Skeletal muscle satellite cell (primary cell): ENCODE data around the gene ADGRD2. TPM values are rescaled to one million over a fixed set of nuclear protein-coding genes. Genes with fewer than 3 reads are reported as not detected.

Experiments used
- H3K27me3 ChIP-seq: 2 replicates; pipeline ENCODE4 v1.7.0; 2013; ENCODE audit warnings: low read length; ENCODE audit not compliant: control insufficient read depth, insufficient read depth
- H3K36me3 ChIP-seq: 2 replicates; pipeline ENCODE4 v1.7.0; 2013; ENCODE audit warnings: mild to moderate bottlenecking, control low read depth, low read length; ENCODE audit not compliant: insufficient read depth
- H3K4me1 ChIP-seq: 2 replicates; pipeline ENCODE4 v1.7.0; 2013; ENCODE audit warnings: low read length; ENCODE audit not compliant: control insufficient read depth, insufficient read depth
- H3K4me2 ChIP-seq: 2 replicates; pipeline ENCODE4 v1.7.0; 2013; ENCODE audit warnings: mild to moderate bottlenecking, low read length
- H3K4me3 ChIP-seq: 2 replicates; pipeline ENCODE4 v1.7.0; 2013; ENCODE audit warnings: low read length
- H3K9ac ChIP-seq: 2 replicates; pipeline ENCODE4 v1.7.0; 2013; ENCODE audit warnings: mild to moderate bottlenecking, low read depth, low read length, moderate library complexity
- H3K9me3 ChIP-seq: replicated peaks from 2 replicates; pipeline ENCODE4 v1.7.0; 2013; ENCODE audit warnings: mild to moderate bottlenecking, control low read depth, low read length
- total RNA-seq: library from RNA; depleted of rRNA; stranded (reverse); fragments of >200 nt; gene quantifications from 2 replicates; pipeline ENCODE4 v1.2.3, GENCODE V29; 2012; rRNA removed

The ADGRD2 gene, protein sequence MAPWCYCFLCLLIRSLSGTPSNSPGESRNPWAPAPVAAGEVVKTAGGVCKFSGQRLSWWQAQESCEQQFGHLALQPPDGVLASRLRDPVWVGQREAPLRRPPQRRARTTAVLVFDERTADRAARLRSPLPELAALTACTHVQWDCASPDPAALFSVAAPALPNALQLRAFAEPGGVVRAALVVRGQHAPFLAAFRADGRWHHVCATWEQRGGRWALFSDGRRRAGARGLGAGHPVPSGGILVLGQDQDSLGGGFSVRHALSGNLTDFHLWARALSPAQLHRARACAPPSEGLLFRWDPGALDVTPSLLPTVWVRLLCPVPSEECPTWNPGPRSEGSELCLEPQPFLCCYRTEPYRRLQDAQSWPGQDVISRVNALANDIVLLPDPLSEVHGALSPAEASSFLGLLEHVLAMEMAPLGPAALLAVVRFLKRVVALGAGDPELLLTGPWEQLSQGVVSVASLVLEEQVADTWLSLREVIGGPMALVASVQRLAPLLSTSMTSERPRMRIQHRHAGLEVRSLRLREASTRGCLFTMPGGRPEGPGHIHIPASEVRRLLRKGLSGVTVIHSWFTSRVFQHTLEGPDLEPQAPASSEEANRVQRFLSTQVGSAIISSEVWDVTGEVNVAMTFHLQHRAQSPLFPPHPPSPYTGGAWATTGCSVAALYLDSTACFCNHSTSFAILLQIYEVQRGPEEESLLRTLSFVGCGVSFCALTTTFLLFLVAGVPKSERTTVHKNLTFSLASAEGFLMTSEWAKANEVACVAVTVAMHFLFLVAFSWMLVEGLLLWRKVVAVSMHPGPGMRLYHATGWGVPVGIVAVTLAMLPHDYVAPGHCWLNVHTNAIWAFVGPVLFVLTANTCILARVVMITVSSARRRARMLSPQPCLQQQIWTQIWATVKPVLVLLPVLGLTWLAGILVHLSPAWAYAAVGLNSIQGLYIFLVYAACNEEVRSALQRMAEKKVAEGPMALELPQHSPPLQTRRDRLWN
- total RNA-seq: not detected in 2 replicates

DNA sequence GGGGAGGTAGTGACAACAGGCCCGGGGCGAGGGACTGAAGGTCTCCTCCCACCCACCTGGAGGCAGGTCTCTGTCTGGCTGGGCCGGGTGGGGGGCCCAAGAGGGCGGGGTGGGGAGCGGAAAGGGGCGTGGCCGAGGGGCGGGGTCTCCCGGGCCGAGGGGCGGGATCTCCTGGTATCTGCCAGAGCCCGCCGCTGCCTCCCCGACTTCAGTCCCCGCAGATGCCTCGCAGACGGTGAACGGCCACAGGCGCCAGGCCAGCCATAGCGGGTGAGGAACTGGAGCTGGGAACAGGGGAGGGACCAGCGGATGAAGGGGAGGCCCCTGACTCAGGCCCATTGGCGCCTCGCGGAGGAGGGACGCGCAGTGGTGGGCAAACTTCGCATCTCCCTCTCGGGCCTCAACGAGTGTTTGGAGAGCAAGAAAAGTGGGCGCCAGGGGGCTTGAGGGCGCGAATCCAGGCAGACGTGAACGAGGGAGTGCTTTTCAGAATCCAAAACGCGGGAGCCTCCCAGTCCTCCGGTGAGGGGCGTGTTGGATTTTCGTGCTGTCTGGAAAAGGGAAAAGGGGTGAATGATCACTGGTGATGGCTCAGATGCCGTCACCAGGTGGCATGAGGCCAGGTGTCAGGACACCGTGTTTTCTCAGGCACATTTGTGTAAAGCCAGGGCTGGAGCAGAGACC lies at the start of gene ADGRD2:
Gene ADGRD2, plus strand, starts transcription at position 211 of the 684 bp plus-strand sequence. CDS start 1,216 bp downstream, outside the sequence.
- H3K9me3 ChIP-seq: no peaks in the 10 kb centered on the region
- peak within 1 kb of the TSS; percentile 50 for H3K4me3 ChIP-seq
- peaks cover 49% of the 10 kb centered on the region for H3K27me3 ChIP-seq
- H3K9ac ChIP-seq: no peak within 1 kb of the TSS
- no peaks in the 10 kb centered on the region for H3K36me3 ChIP-seq
- H3K4me1 ChIP-seq: peaks cover 6% of the 10 kb centered on the region
- peak within 1 kb of the TSS; percentile 59 for H3K4me2 ChIP-seq

DNA sequence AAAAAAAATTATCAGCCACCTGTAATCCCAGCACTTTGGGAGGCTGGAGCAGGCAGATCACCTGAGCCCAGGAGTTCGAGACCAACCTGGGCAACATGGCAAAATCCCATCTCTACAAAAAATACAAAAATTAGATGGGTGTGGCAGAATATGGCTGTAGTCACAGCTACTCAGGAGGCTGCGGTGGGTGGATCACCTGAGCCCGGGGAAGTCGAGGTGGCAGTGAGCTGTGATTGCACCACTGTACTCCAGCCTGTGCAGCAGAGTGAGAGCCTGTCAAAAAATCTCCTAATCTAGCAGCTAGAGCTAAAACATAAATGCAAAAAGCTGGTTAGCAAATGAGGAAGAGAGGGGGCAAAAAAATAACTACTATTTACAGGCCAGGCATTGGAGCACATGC lies 47.0 kb upstream of the ADGRD2 start:
- H3K36me3 ChIP-seq: peaks cover 61% of the 10 kb centered on the region
- H3K9me3 ChIP-seq: no peaks in the 10 kb centered on the region
- H3K9ac ChIP-seq: no peak overlapping the region
- no peaks in the 10 kb centered on the region for H3K27me3 ChIP-seq
- H3K4me1 ChIP-seq: peaks cover 34% of the 10 kb centered on the region
- H3K4me2 ChIP-seq: no peak overlapping the region
- H3K4me3 ChIP-seq: no peak overlapping the region

DNA sequence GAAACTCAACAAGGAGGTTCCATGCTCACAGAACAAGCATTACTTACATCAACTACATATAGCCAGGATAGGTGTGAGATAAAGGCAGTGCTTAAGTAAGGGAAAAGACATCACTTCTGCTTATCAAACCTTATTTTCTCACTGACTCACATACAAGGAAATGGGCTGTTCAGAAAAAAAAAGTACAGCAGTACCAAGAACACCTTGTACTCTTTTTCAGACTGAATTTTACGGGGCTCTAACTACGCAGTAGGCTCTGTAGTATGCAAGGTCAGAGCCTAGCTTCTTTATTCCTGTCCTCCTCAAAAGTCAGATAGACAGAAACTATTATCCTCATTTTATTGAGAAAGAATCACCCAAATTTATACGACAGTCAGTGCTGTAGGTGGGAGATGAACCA lies 40.8 kb upstream of the ADGRD2 start:
- Histone ChIP-seq H3K4me2 (peak overlapping the region; percentile 61), H3K36me3 (peaks cover 79% of the 10 kb centered on the region), H3K9me3 (no peaks in the 10 kb centered on the region), H3K9ac (peak overlapping the region; percentile 54), H3K27me3 (no peaks in the 10 kb centered on the region), H3K4me1 (peaks cover 59% of the 10 kb centered on the region), H3K4me3 (peak overlapping the region; percentile 12)

DNA sequence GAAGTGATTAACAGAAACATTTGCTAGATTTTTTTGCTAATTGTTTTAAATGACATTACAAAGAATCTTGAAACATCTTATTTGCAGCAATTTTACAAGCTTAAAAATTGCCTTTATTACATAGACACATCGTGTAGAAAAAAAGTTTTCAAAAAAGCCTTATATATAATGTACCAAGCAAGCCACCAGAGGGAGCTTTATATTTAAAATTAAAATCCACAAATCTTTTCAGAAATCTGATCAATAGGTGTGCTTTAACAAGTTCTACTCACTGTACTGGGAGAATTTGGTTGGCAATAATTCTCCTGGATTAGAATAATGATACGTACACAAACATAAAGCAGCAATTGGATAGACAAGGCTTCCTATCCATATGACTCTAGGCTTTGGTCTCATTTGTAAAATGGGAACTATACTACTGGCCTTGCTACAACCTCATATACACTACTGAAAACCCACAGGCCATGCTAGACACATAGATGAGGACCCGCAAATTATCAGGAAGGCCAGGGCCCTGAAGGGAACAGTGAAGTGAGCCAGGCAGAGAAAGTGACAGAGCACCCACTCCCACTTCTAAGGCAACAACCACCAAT lies 39.8 kb upstream of the ADGRD2 start:
- no peaks in the 10 kb centered on the region for H3K27me3 ChIP-seq
- peak overlapping the region; percentile 61 for H3K4me2 ChIP-seq
- H3K4me3 ChIP-seq: peak overlapping the region; percentile 20
- H3K9ac ChIP-seq: peak overlapping the region; percentile 79
- peaks cover 61% of the 10 kb centered on the region for H3K4me1 ChIP-seq
- H3K9me3 ChIP-seq: no peaks in the 10 kb centered on the region
- H3K36me3 ChIP-seq: peaks cover 72% of the 10 kb centered on the region

DNA sequence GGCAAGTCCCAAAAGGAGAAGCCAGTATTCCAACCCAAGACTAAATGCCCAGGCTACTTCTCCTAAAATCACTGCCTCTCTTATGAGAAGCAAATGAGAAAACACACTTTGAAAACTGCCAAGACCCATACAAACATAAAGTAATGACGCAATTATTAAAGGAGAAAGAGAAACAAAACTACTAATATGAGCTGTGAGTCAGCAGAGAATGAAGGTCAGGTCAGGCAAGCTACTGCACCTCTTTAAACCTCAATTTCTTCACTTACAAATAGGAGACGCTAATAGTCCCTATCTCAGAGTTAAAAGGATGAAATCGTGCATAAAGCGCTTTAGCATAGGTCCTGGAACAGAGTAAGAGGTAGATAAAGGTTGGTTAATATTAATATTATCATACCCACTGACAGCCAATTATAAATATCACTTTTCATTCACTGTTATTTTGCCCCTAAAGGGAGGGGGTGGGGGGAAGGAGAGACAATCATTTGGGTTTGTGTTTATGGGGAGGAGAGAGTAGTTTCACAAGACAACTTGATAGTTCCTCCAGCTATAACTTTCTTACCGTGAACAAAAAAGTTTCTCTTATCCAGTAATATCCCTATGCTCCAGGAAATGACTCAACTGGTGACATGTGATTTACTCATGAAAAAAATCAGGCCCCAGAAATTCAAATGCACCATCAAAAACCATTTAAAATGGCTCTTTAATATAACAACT lies 38.6 kb upstream of the ADGRD2 start:
- H3K4me1 ChIP-seq: peaks cover 61% of the 10 kb centered on the region
- H3K4me3 ChIP-seq: peak overlapping the region; percentile 63
- H3K4me2 ChIP-seq: peak overlapping the region; percentile 83
- H3K36me3 ChIP-seq: peaks cover 62% of the 10 kb centered on the region
- no peaks in the 10 kb centered on the region for H3K27me3 ChIP-seq
- H3K9me3 ChIP-seq: peaks cover 4% of the 10 kb centered on the region
- H3K9ac ChIP-seq: peak overlapping the region; percentile 79

DNA sequence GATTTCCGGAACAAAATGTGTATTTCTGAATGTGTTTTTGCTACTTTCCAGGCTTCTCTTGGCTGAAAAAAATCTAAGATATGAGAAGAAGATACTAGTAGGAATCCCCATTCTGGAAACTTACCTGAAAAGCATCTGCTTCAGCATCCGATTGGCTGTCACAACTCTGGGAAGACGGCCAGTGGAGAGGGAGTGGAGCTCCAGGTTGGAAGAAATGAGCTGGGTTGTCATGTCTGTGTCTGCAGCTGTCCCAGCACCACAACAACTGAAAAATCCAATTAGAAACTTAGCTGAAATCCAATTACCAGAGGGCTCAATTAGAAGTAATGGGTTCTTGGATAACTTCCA lies 38.0 kb upstream of the ADGRD2 start:
- Histone ChIP-seq H3K4me2 (peak overlapping the region; percentile 83), H3K4me1 (peaks cover 61% of the 10 kb centered on the region), H3K9ac (peak overlapping the region; percentile 79), H3K4me3 (peak overlapping the region; percentile 23), H3K9me3 (peaks cover 4% of the 10 kb centered on the region), H3K27me3 (no peaks in the 10 kb centered on the region), H3K36me3 (peaks cover 61% of the 10 kb centered on the region)

DNA sequence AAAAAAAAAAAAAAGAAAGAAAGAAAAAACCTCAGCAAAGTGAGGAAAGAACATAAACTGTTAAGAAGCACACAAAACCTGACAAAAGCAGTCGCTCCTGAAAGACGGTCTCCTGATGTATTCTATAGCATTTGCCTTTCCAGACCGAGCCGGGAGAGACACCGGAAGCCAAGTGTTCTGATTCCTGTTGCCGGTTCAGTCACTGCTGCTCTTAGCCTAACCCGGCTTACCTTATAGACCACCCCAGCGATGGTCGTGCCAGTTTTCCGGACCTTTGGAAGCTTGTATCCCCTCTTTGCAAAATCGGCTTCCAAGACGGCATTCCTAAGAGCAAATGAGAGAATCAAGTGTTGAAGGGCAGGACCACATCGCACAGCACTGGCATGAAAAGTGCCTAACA lies 35.6 kb upstream of the ADGRD2 start:
- Histone ChIP-seq H3K9ac (peak overlapping the region; percentile 96), H3K9me3 (peaks cover 4% of the 10 kb centered on the region), H3K36me3 (peaks cover 38% of the 10 kb centered on the region), H3K4me1 (peaks cover 49% of the 10 kb centered on the region), H3K4me3 (peak overlapping the region; percentile 97), H3K27me3 (no peaks in the 10 kb centered on the region), H3K4me2 (peak overlapping the region; percentile 96)

DNA sequence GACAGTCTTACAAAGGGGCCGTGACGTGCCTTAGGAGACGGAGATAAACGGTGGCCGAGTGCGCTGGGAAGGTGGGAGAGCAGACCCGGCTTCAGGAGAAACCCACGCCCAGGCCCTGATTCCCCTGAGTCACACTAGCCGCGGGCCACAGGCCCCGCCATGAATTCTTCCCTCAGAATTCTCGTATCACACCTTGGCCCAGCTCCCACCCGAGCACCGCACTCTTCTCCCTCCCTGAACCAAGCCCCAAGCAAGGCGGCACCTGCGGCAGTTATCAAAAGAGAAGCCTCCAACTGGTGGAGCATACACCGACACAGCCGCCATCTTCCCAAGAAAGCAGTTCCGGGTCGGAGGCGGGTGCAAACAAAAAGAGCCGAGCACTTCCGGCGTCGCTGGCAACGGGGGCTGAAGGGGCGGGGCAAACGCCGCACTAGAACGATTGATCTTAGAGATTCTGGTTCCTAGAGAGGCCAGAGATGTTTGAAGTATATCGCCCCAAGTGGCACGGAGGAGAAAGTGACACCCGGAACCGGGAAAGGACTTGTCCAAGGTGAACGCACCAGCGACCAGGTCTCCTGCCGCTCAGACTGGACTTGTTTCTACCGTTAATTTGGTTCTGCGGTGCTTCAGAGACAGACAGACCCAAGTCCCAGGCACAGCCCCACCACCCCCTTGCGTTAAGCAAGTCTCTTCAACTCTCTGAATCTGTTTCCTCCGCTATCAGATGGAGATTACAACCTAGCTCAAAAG lies 35.0 kb upstream of the ADGRD2 start, which contains the start of gene PSMB7:
Gene PSMB7, minus strand, starts transcription at position 341 of the 750 bp plus-strand sequence. Its CDS starts 17 bp downstream, at position 324.
- H3K4me2 ChIP-seq: peak within 1 kb of the TSS; percentile 96
- peaks cover 36% of the 10 kb centered on the region for H3K36me3 ChIP-seq
- peak within 1 kb of the TSS; percentile 96 for H3K9ac ChIP-seq
- peaks cover 45% of the 10 kb centered on the region for H3K4me1 ChIP-seq
- H3K27me3 ChIP-seq: no peaks in the 10 kb centered on the region
- peak within 1 kb of the TSS; percentile 97 for H3K4me3 ChIP-seq
- peaks cover 4% of the 10 kb centered on the region for H3K9me3 ChIP-seq

DNA sequence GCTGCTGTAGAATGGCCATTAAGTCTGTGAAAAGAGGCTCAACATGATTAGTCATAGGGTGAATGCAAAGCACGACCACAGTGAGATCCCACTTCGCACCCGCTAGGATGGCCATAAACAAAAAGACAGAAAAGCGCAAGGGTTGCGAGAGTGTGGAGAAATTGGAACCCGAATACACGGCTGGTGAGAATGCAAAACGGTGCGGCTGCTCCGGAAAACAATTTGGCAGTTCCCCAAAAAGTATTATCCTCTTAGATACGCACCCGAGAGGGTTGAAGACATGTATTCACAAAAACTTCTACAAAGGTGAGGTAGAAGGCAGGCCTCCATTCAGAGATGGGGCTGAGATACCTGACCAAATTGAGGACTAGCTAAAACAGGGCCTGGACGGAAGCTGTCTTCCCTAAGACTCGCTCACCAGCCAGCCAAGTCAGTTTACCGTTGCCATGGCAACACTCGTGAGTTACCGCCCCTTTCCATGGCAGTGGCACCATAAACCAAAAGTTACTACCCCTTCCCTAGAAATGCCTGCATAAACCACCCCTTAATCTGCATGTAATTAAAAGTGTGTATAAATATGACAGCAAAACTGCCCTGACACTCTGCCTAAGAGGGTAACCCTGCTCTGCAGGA lies 34.3 kb upstream of the ADGRD2 start:
- Histone ChIP-seq H3K9ac (no peak overlapping the region), H3K9me3 (peaks cover 4% of the 10 kb centered on the region), H3K36me3 (peaks cover 30% of the 10 kb centered on the region), H3K27me3 (no peaks in the 10 kb centered on the region), H3K4me1 (peaks cover 38% of the 10 kb centered on the region), H3K4me2 (peak overlapping the region; percentile 47), H3K4me3 (peak overlapping the region; percentile 57)
